H1 (cell line): ENCODE data around the gene LRRC2. TPM values are rescaled to one million over a fixed set of nuclear protein-coding genes. Genes with fewer than 3 reads are reported as not detected.

Experiments used
- CTCF ChIA-PET: fragments of 300-600 bp; sonication (Branson Sonifier 250); formaldehyde crosslinking; loops from one replicate; lab custom pipeline; 2021; ENCODE audit not compliant: partially characterized antibody; lab: Charles Lee
- POLR2A ChIA-PET: fragments of 300-600 bp; sonication (Branson Sonifier 250); formaldehyde crosslinking; loops from one replicate; lab custom pipeline; 2021; ENCODE audit warnings: inconsistent platforms; ENCODE audit not compliant: partially characterized antibody; lab: Charles Lee
- DNase-seq, 2 experiments: peaks; one replicate each; pipeline versions ENCODE4 v3.0.0 to v3.0.0-alpha.2; 2010 to 2022; ENCODE audit warnings: low spot score in 2 of 2, low read depth in 1 of 2, mixed read lengths in 1 of 2
- FAIRE-seq: peaks from 2 replicates; lab custom pipeline; 2011; peaks lifted over from hg19 to GRCh38; lab: Jason Lieb, UNC
- H2AFZ ChIP-seq: 2 replicates; pipeline ENCODE4 v1.8.1; 2012; ENCODE audit warnings: low read length, inconsistent platforms
- H2AK5ac ChIP-seq: 2 replicates; pipeline ENCODE4 v1.6.1; 2013; ENCODE audit warnings: low read depth, low read length
- H2BK120ac ChIP-seq: replicated peaks from 2 replicates; pipeline ENCODE3; 2013; ENCODE audit warnings: low read depth, low read length, inconsistent platforms
- H2BK12ac ChIP-seq: 2 replicates; pipeline ENCODE4 v1.6.1; 2013; ENCODE audit warnings: low read depth, low read length
- H2BK15ac ChIP-seq: 2 replicates; pipeline ENCODE4 v1.6.1; 2013; ENCODE audit warnings: low read length
- H2BK20ac ChIP-seq: 2 replicates; pipeline ENCODE4 v1.6.1; 2013; ENCODE audit warnings: low read length
- H2BK5ac ChIP-seq: 2 replicates; pipeline ENCODE4 v1.6.1; 2013; ENCODE audit warnings: low read depth, low read length
- H3K14ac ChIP-seq: 2 replicates; pipeline ENCODE4 v1.6.1; 2013; ENCODE audit warnings: inconsistent platforms; ENCODE audit not compliant: insufficient read length
- H3K18ac ChIP-seq: 2 replicates; pipeline ENCODE4 v1.6.1; 2013; ENCODE audit warnings: low read length; ENCODE audit errors: extremely low read depth
- H3K23ac ChIP-seq: 2 replicates; pipeline ENCODE4 v1.6.1; 2013; ENCODE audit warnings: inconsistent platforms; ENCODE audit not compliant: insufficient read length
- H3K23me2 ChIP-seq: 2 replicates; pipeline ENCODE4 v1.6.1; 2013; ENCODE audit warnings: low read depth, low read length
- H3K27ac ChIP-seq: 2 replicates; pipeline ENCODE4 v1.6.1; 2011; ENCODE audit warnings: low read depth, low read length, inconsistent platforms
- H3K27me3 ChIP-seq, 4 experiments: replicated peaks in 1 of 4; 1 replicate in 1 of 4; 2 replicates in 3 of 4; pipeline versions ENCODE4 v1.6.1 to v1.8.1; 2011 to 2013; ENCODE audit warnings: low read length in 3 of 4, mild to moderate bottlenecking in 3 of 4, inconsistent platforms in 2 of 4, mixed read lengths in 2 of 4, moderate library complexity in 1 of 4; ENCODE audit not compliant: control insufficient read depth in 3 of 4, insufficient read depth in 3 of 4; ENCODE audit errors: extremely low read depth in 1 of 4
- H3K36me3 ChIP-seq, 4 experiments: 2 replicates each; pipeline versions ENCODE4 v1.6.1 to v1.8.1; 2011 to 2013; ENCODE audit warnings: mild to moderate bottlenecking in 4 of 4, low read length in 3 of 4, moderate library complexity in 2 of 4, control low read depth in 1 of 4, inconsistent platforms in 1 of 4; ENCODE audit not compliant: insufficient read depth in 4 of 4, control insufficient read depth in 2 of 4
- H3K4ac ChIP-seq: replicated peaks from 2 replicates; pipeline ENCODE3; 2013; ENCODE audit warnings: low read length, low read depth, mixed read lengths, inconsistent platforms; ENCODE audit not compliant: insufficient read length
- H3K4me1 ChIP-seq, 4 experiments: replicated peaks in 1 of 4; 1 replicate in 1 of 4; 2 replicates in 3 of 4; pipeline versions ENCODE4 v1.6.1 to v1.8.1; 2011 to 2013; ENCODE audit warnings: low read length in 3 of 4, inconsistent platforms in 2 of 4, mixed read lengths in 1 of 4; ENCODE audit not compliant: insufficient read depth in 4 of 4, control insufficient read depth in 3 of 4
- H3K4me2 ChIP-seq, 2 experiments: 2 replicates each; pipeline versions ENCODE4 v1.6.1 to v1.8.1; 2011 to 2013; ENCODE audit warnings: low read depth in 2 of 2, low read length in 2 of 2, control low read depth in 1 of 2, inconsistent platforms in 1 of 2, mild to moderate bottlenecking in 1 of 2; ENCODE audit not compliant: insufficient read depth in 1 of 2
- H3K4me3 ChIP-seq, 4 experiments: fragments of 200-600, 300-600 bp in 1 of 4; sonication (generic), shearing (Covaris generic), sonication (Bioruptor Twin) in 1 of 4; 2 replicates each; pipeline versions ENCODE4 v1.5.1 to v1.8.1; 2011 to 2016; ENCODE audit warnings: low read length in 4 of 4, low read depth in 3 of 4, control low read depth in 2 of 4, inconsistent platforms in 2 of 4, mild to moderate bottlenecking in 2 of 4, mixed read lengths in 1 of 4, moderate library complexity in 1 of 4; ENCODE audit not compliant: insufficient read depth in 2 of 4; ENCODE audit errors: extremely low read depth in 1 of 4
- H3K56ac ChIP-seq: replicated peaks from 2 replicates; pipeline ENCODE3; 2013; ENCODE audit warnings: low read depth, mild to moderate bottlenecking, mixed read lengths, low read length, inconsistent platforms; ENCODE audit not compliant: insufficient read length
- H3K79me1 ChIP-seq: 2 replicates; pipeline ENCODE4 v1.6.1; 2013; ENCODE audit warnings: low read depth, low read length, control low read depth
- H3K79me2 ChIP-seq, 2 experiments: 2 replicates each; pipeline versions ENCODE4 v1.6.1 to v1.8.1; 2012 to 2013; ENCODE audit warnings: low read length in 2 of 2, mild to moderate bottlenecking in 2 of 2, inconsistent platforms in 1 of 2; ENCODE audit not compliant: insufficient read depth in 2 of 2, control insufficient read depth in 1 of 2
- H3K9ac ChIP-seq, 4 experiments: replicated peaks in 1 of 4; 1 replicate in 1 of 4; 2 replicates in 3 of 4; pipeline versions ENCODE4 v1.6.1 to v1.8.1; 2011 to 2013; ENCODE audit warnings: low read depth in 3 of 4, low read length in 3 of 4, control low read depth in 2 of 4, mild to moderate bottlenecking in 2 of 4, moderate library complexity in 2 of 4, inconsistent platforms in 1 of 4; ENCODE audit errors: extremely low read depth in 1 of 4
- H3K9me3 ChIP-seq, 2 experiments: 2 replicates each; pipeline versions ENCODE4 v1.6.1 to v1.8.1; 2012 to 2013; ENCODE audit warnings: mild to moderate bottlenecking in 2 of 2, moderate library complexity in 2 of 2, control low read depth in 1 of 2, inconsistent platforms in 1 of 2, low read depth in 1 of 2, low read length in 1 of 2, mixed read lengths in 1 of 2; ENCODE audit not compliant: insufficient read depth in 2 of 2
- H4K20me1 ChIP-seq, 2 experiments: replicated peaks in 1 of 2; 2 replicates each; pipeline versions ENCODE3 to v1.8.1; 2011 to 2013; ENCODE audit warnings: inconsistent platforms in 2 of 2, low read length in 2 of 2, mild to moderate bottlenecking in 1 of 2; ENCODE audit not compliant: insufficient read depth in 2 of 2, control insufficient read depth in 1 of 2
- H4K5ac ChIP-seq: 2 replicates; pipeline ENCODE4 v1.6.1; 2013; ENCODE audit warnings: low read length, low read depth, mixed read lengths, inconsistent platforms; ENCODE audit not compliant: insufficient read length
- H4K8ac ChIP-seq: 2 replicates; pipeline ENCODE4 v1.8.0; 2013; ENCODE audit warnings: mild to moderate bottlenecking, moderate library complexity, low read length, inconsistent platforms; ENCODE audit not compliant: insufficient read depth; ENCODE audit errors: extremely low read depth
- H4K91ac ChIP-seq: replicated peaks from 2 replicates; pipeline ENCODE3; 2013; ENCODE audit warnings: low read length, mixed read lengths, inconsistent platforms; ENCODE audit not compliant: insufficient read length
- CBX8 ChIP-seq: fragments of 300-800, 300-1000 bp; sonication (generic); IDR thresholded peaks from 2 replicates; pipeline ENCODE4 v1.7.1; 2016; ENCODE audit warnings: low read depth, low read length, borderline replicate concordance
- CEBPB ChIP-seq: IDR thresholded peaks from 2 replicates; pipeline ENCODE4 v1.6.1; 2012; ENCODE audit warnings: low read depth, low read length
- HDAC6 ChIP-seq: IDR thresholded peaks from one replicate; pipeline ENCODE4 v1.7.1; 2012; ENCODE audit warnings: low read depth, mild to moderate bottlenecking, inconsistent platforms, low read length, moderate library complexity
- KDM1A ChIP-seq: fragments of 200-600, 300-600 bp; sonication (generic); IDR thresholded peaks from 2 replicates; pipeline ENCODE4 v1.7.1; 2016; ENCODE audit warnings: mild to moderate bottlenecking, low read length, borderline replicate concordance
- KDM4A ChIP-seq: IDR thresholded peaks from one replicate; pipeline ENCODE4 v1.7.1; 2012; ENCODE audit warnings: low read depth, mild to moderate bottlenecking, moderate library complexity, low read length, inconsistent platforms; ENCODE audit not compliant: severe bottlenecking
- KDM5A ChIP-seq: fragments of 200-600 bp; IDR thresholded peaks from 2 replicates; pipeline ENCODE4 v1.7.1; 2012; ENCODE audit warnings: mild to moderate bottlenecking, low read length, inconsistent platforms, mixed read lengths
- MAFK ChIP-seq: IDR thresholded peaks from 2 replicates; pipeline ENCODE4 v1.6.1; 2012; ENCODE audit warnings: low read depth, mild to moderate bottlenecking, improper control_type of control experiment, low read length
- PHF8 ChIP-seq: fragments of 200-600 bp; sonication (generic); conservative IDR thresholded peaks from 2 replicates; pipeline ENCODE4 v1.7.1; 2012; ENCODE audit warnings: low read depth, mild to moderate bottlenecking, inconsistent platforms, low read length, moderate library complexity
- SIX5 ChIP-seq: IDR thresholded peaks from 2 replicates; pipeline ENCODE4 v1.6.1; 2011; ENCODE audit warnings: mild to moderate bottlenecking, low read depth, low read length
- SUZ12 ChIP-seq: fragments of 200-600 bp; sonication (generic); IDR thresholded peaks from 2 replicates; pipeline ENCODE4 v1.6.1; 2012; ENCODE audit warnings: mild to moderate bottlenecking, inconsistent platforms, low read length, moderate library complexity, mixed read lengths
- TAF7 ChIP-seq: optimal IDR thresholded peaks from 2 replicates; pipeline ENCODE3; 2011; ENCODE audit warnings: low read depth, mild to moderate bottlenecking, inconsistent platforms, low read length, moderate library complexity, borderline replicate concordance
- TCF12 ChIP-seq: IDR thresholded peaks from 2 replicates; pipeline ENCODE4 v1.6.1; 2011; ENCODE audit warnings: low read depth, mild to moderate bottlenecking, low read length
- WGBS, 2 experiments: shearing (Covaris generic) in 1 of 2; methylation state at CpG; one replicate each; pipeline versions ENCODE4 v1.1.6 to v1.1.7; 2013 to 2015; ENCODE audit warnings: low lambda C conversion rate in 2 of 2, mixed read lengths in 2 of 2, inconsistent platforms in 1 of 2, low coverage in 1 of 2, missing lambda C conversion rate in 1 of 2; ENCODE audit not compliant: insufficient replicate concordance in 2 of 2, insufficient coverage in 1 of 2, insufficient read length in 1 of 2; ENCODE audit errors: extremely low coverage in 1 of 2, missing lambda C conversion rate in 1 of 2; 5-methylcytosine and 5-hydroxymethylcytosine counted together
- polyA plus RNA-seq, 7 experiments: library from polyadenylated mRNA; depleted of rRNA in 3 of 7; stranded (reverse) in 5 of 7; unstranded in 2 of 7; fragments of >200 nt in 5 of 7; fragments of 200-250 nt in 2 of 7; gene quantifications; 1 replicate in 5 of 7; 2 replicates in 1 of 7; 4 replicates in 1 of 7; pipeline versions ENCODE4 v1.2.1 to v1.2.3, GENCODE V29; 2011 to 2013; ENCODE audit warnings: missing spikeins in 2 of 7, mixed read lengths in 2 of 7
- total RNA-seq: library from RNA; stranded (reverse); fragmentation: NEBNext Ultra II Directional; extraction: Animal tissue kit (Norgen Biotek cat#: 25700); gene quantifications from 2 replicates; pipeline ENCODE4 v1.2.1, GENCODE V29; 2021
- TF ChIP-seq, protein P1 (sequence below): IDR thresholded peaks from 2 replicates; pipeline ENCODE4 v1.6.1; 2012; ENCODE audit warnings: inconsistent platforms

The LRRC2 gene
- total and polyA plus RNA-seq, 2 of the 8 experiments (the other 6 are each of a cell fraction or from before 2014, with no cell fraction given): 1.4 to 6.4 TPM

- H2AFZ ChIP-seq: no peak overlapping the region
- no peak overlapping the region for H3K56ac ChIP-seq
- H2BK5ac ChIP-seq: no peak overlapping the region
- no peaks in the 10 kb centered on the region for H4K20me1 ChIP-seq
- no peak overlapping the region for H3K18ac ChIP-seq
- H3K27ac ChIP-seq: no peak overlapping the region
- H4K5ac ChIP-seq: no peak overlapping the region
- no peak overlapping the region for H2BK120ac ChIP-seq
- H3K79me2 ChIP-seq: no peaks in the 10 kb centered on the region
- CTCF ChIA-PET: interaction anchor here (1.6 to 1.7 kb wide), 2 partner anchors 42 to 50 kb away, joined by 5 to 8 read pairs; no protein-coding TSS in a partner anchor
- no peaks in the 10 kb centered on the region for H3K79me1 ChIP-seq
- no peaks in the 10 kb centered on the region for H3K9me3 ChIP-seq
- H3K23me2 ChIP-seq: no peaks in the 10 kb centered on the region
- no peak for TF ChIP-seq KDM5A
- TF ChIP-seq CEBPB: no peak
- no peak for TF ChIP-seq TAF7
- TF ChIP-seq HDAC6: no peak
- TF ChIP-seq CBX8: no peak
- no peak for TF ChIP-seq MAFK
- TF ChIP-seq PHF8: no peak
- TF ChIP-seq, protein P1, sequence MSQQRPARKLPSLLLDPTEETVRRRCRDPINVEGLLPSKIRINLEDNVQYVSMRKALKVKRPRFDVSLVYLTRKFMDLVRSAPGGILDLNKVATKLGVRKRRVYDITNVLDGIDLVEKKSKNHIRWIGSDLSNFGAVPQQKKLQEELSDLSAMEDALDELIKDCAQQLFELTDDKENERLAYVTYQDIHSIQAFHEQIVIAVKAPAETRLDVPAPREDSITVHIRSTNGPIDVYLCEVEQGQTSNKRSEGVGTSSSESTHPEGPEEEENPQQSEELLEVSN: no peak
- TF ChIP-seq KDM1A: no peak
- TF ChIP-seq SUZ12: no peak
- TF ChIP-seq KDM4A: no peak
- no peak for TF ChIP-seq SIX5
- no peak for TF ChIP-seq TCF12
- H3K36me3 ChIP-seq: peaks cover 0 to 2% (median 0%) of the 10 kb centered on the region in 4 experiments; a peak in 1 of 8 replicates
- 92% methylated on average over 14 of the region's 14 CpGs; no CpG with 5 or more reads in 1 of the 2 experiments for WGBS, 2 experiments
- no peak overlapping the region for H3K9ac ChIP-seq
- FAIRE-seq: no peak
- no peak overlapping the region for H4K91ac ChIP-seq
- no peak overlapping the region for H3K4ac ChIP-seq
- H3K4me2 ChIP-seq: no peak overlapping the region
- no peak overlapping the region for H4K8ac ChIP-seq
- no peak overlapping the region for H2BK15ac ChIP-seq
- H3K4me1 ChIP-seq: peaks cover 1 to 5% (median 4%) of the 10 kb centered on the region in 4 experiments; a peak in 5 of 7 replicates
- no peak overlapping the region for H2BK12ac ChIP-seq
- no peak overlapping the region for H3K23ac ChIP-seq
- H3K14ac ChIP-seq: no peak overlapping the region
- POLR2A ChIA-PET: interaction anchor here (1.0 to 1.3 kb wide), 3 partner anchors 11 to 48 kb away, joined by 3 to 6 read pairs (median 5); no protein-coding TSS in a partner anchor
- DNase-seq: no peak
- H2AK5ac ChIP-seq: no peak overlapping the region
- H3K27me3 ChIP-seq: no peaks in the 10 kb centered on the region
- H2BK20ac ChIP-seq: no peak overlapping the region
- no peak overlapping the region for H3K4me3 ChIP-seq
These were observed 27.2 kb downstream of the LRRC2 start for GRCh38 chr3:46538803-46539442.
